ENCODE measurements around the gene ABCB10. TPM values are rescaled to one million over a fixed set of nuclear protein-coding genes. Genes with fewer than 3 reads are reported as not detected.

Gene ABCB10
- total RNA-seq, 4 donors from 2014 or later, result 14.1 to 21.8 (median 18.1) TPM

DNA sequence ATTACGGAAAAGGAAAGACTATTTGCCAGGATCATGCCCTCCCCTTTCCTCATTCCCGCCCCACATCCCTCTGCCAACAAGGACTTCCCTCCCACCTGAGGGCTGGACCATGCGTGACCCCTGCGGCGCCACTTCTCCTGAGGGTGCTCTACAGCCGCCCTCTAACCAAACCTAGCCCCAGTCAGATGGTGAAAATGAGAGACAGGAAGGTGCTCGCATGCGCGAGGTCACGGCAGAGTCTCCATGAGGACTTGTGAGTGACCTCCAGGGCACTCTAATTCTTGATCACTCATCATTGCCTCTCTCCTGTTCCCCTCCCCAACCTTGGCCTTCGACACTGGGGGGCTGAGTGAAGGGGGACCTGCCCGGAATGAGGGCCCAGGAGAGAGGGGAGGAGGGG, 35.3 kb upstream of the ABCB10 start:
- no peak for TF ChIP-seq EP300 (IDR thresholded peaks at IDR 0.05)
- TF ChIP-seq POLR2A (IDR thresholded peaks at IDR 0.05), result no peak
- TF ChIP-seq, protein P1, sequence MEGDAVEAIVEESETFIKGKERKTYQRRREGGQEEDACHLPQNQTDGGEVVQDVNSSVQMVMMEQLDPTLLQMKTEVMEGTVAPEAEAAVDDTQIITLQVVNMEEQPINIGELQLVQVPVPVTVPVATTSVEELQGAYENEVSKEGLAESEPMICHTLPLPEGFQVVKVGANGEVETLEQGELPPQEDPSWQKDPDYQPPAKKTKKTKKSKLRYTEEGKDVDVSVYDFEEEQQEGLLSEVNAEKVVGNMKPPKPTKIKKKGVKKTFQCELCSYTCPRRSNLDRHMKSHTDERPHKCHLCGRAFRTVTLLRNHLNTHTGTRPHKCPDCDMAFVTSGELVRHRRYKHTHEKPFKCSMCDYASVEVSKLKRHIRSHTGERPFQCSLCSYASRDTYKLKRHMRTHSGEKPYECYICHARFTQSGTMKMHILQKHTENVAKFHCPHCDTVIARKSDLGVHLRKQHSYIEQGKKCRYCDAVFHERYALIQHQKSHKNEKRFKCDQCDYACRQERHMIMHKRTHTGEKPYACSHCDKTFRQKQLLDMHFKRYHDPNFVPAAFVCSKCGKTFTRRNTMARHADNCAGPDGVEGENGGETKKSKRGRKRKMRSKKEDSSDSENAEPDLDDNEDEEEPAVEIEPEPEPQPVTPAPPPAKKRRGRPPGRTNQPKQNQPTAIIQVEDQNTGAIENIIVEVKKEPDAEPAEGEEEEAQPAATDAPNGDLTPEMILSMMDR (IDR thresholded peaks at IDR 0.05), result no peak
- TF ChIP-seq POLR2AphosphoS5 (IDR thresholded peaks at IDR 0.05), result no peak
- peaks cover 0 to 35% of the 10 kb centered on the region in 2 donors for H3K36me3 ChIP-seq
- peak overlapping the region in 1 of 4 donors; percentile 12 for H3K27ac ChIP-seq
- H3K4me3 ChIP-seq, result no peak overlapping the region
- H3K4me1 ChIP-seq, result peaks cover 14 to 30% (median 16%) of the 10 kb centered on the region in 3 donors
- no peaks in the 10 kb centered on the region for H3K9me3 ChIP-seq
- WGBS, 2 donors (ENCODE audit: low coverage in 1 of 2), result 76 to 92% methylated on average over 3 to 7 of the region's 12 CpGs
- ATAC-seq, result no peak
- no peaks in the 10 kb centered on the region for H3K27me3 ChIP-seq

DNA sequence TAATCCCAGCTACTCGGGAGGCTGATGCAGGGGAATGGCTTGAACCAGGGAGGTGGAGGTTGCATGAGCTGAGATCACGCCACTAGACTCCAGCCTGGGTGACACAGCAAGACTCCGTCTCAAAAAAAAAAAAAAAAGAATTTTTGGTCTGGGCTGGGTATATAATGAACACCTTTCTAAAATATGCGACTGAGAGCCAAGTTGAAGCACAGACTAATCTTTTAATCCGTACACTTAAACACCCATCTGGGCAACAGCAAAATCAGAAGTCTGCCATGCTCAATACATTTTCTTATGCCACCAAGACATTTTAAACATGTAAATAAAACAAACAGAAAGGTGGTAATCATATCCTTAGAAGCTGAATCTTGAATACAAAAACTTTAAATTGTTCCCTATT, 31.6 kb upstream of the ABCB10 start:
- H3K36me3 ChIP-seq, result peaks cover 0 to 37% of the 10 kb centered on the region in 2 donors
- 68 to 71% methylated on average over 5 of the region's 5 CpGs for WGBS, 2 donors (ENCODE audit: low coverage in 1 of 2)
- peak overlapping the region in 2 of 4 donors; percentile 17 to 32 for H3K27ac ChIP-seq
- TF ChIP-seq POLR2AphosphoS5 (IDR thresholded peaks at IDR 0.05), result peak; percentile 24
- no peak for TF ChIP-seq POLR2A (IDR thresholded peaks at IDR 0.05)
- TF ChIP-seq, protein P1 (IDR thresholded peaks at IDR 0.05), result no peak
- H3K4me3 ChIP-seq, result no peak overlapping the region
- no peak for ATAC-seq
- H3K4me1 ChIP-seq, result no peaks in the 10 kb centered on the region
- no peaks in the 10 kb centered on the region for H3K9me3 ChIP-seq
- H3K27me3 ChIP-seq, result no peaks in the 10 kb centered on the region

DNA sequence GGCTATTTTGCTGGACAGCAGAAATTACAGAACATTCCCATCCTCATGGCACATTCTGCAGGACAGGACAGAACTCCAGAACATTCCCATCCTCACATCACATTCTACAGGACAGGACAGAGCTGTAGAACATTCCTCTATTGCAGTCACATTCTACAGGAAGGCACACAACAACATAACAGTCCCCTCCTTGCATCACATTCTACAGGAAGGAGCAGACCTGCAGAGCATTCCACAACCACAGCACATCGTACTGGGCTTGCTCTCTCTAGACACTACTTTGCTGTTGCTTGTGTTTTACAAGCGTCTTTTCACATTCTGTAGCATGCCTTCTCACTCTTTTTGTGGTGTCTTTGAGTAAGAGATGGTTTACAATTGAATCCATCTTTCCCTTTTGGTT, 26.8 kb upstream of the ABCB10 start:
- Histone ChIP-seq H3K4me1 (peaks cover 0 to 12% (median 8%) of the 10 kb centered on the region in 3 donors), H3K36me3 (peaks cover 0 to 7% of the 10 kb centered on the region in 2 donors), H3K4me3 (no peak overlapping the region), H3K27ac (no peak overlapping the region), H3K27me3 (no peaks in the 10 kb centered on the region), H3K9me3 (no peaks in the 10 kb centered on the region)
- TF ChIP-seq EP300 (IDR thresholded peaks at IDR 0.05), result no peak
- TF ChIP-seq, protein P1 (IDR thresholded peaks at IDR 0.05), result no peak
- no peak for TF ChIP-seq POLR2A (IDR thresholded peaks at IDR 0.05)
- no peak for TF ChIP-seq POLR2AphosphoS5 (IDR thresholded peaks at IDR 0.05)
- ATAC-seq, result no peak
- 76 to 80% methylated on average over 1 to 2 of the region's 2 CpGs for WGBS, 2 donors (ENCODE audit: low coverage in 1 of 2)

DNA sequence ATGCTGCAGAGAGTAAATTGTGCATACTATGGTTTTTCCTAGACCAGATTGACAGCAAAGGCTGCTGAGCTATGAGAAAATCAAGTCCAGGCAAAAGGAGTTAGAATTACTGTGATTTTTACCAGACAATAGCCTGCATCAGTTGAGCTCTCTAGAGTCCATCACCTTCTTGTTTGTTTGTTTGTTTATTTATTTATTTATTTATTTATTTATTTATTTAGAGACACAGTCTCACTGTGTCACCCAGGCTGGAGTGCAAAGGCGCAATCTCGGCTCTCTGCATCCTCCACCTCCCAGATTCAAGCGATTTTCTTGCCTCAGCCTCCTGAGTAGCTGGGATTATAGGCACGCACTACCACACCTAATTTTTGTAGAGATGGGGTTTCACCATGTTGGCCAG, 24.2 kb upstream of the ABCB10 start:
- no peak for TF ChIP-seq POLR2AphosphoS5 (IDR thresholded peaks at IDR 0.05)
- TF ChIP-seq EP300 (IDR thresholded peaks at IDR 0.05), result no peak
- TF ChIP-seq, protein P1 (IDR thresholded peaks at IDR 0.05), result no peak
- no peak for TF ChIP-seq POLR2A (IDR thresholded peaks at IDR 0.05)
- H3K4me1 ChIP-seq, result peaks cover 3 to 28% (median 16%) of the 10 kb centered on the region in 3 donors
- H3K36me3 ChIP-seq, result no peaks in the 10 kb centered on the region
- ATAC-seq, result no peak
- H3K27ac ChIP-seq, result peak overlapping the region in 2 of 4 donors; percentile 53 to 57
- H3K4me3 ChIP-seq, result no peak overlapping the region
- H3K27me3 ChIP-seq, result no peaks in the 10 kb centered on the region
- no peaks in the 10 kb centered on the region for H3K9me3 ChIP-seq
- 98% methylated on average over 4 of the region's 4 CpGs; no CpG with 5 or more reads in 1 of the 2 donors for WGBS, 2 donors (ENCODE audit: low coverage in 1 of 2)

DNA sequence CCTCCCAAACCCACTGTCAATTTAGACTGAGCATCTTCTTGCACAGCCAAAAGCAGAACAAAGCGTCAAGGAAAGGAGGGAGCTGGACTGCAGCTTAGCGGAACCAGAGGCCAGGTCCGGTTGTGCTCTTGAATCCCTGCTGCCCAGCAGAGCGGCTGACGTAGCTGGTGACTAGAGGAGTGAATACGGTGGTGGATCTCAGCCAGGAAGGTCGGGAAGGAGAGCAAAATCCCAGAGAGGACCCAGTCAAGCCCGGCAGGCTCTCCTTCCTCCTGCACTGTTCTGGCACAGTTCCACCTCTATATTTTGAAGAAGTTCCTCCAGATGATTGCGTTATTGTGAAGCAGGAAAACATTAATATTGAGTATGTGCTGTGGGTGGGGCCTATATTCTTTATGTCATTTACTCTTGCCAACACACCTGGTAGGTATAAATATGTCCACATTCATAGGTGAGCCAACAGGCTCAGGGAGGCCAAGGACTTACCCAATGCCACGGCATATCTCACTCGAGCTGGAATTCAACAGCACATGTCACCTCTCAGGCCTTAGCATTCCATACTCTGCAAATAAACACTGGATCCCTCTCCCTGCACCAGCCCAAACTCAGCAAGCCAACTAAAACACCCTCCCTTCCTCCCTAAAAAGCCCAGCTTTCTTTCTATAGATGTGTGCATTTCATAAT, 23.6 kb upstream of the ABCB10 start:
- Histone ChIP-seq H3K27ac (peak overlapping the region in 3 of 4 donors; percentile 4 to 57 (median 53)), H3K4me1 (peaks cover 3 to 28% (median 16%) of the 10 kb centered on the region in 3 donors), H3K27me3 (no peaks in the 10 kb centered on the region), H3K36me3 (no peaks in the 10 kb centered on the region), H3K9me3 (no peaks in the 10 kb centered on the region), H3K4me3 (no peak overlapping the region)
- peak; percentile 58 for ATAC-seq
- 20 to 35% methylated on average over 7 of the region's 11 CpGs for WGBS, 2 donors (ENCODE audit: low coverage in 1 of 2)
- TF ChIP-seq, protein P1 (IDR thresholded peaks at IDR 0.05), result no peak
- TF ChIP-seq EP300 (IDR thresholded peaks at IDR 0.05) (no peak), POLR2A (IDR thresholded peaks at IDR 0.05) (no peak)

All from gastroesophageal sphincter (tissue), 4 donors.